GM19328 (cell line): ENCODE measurements around the gene A2M.

Source experiments
- ATAC-seq: cut with Tn5 transposase; IDR thresholded peaks from one replicate; pipeline ENCODE4 v1.9.1; 2021; ENCODE audit warnings: mild to moderate bottlenecking, moderate library complexity; ENCODE audit not compliant: unreplicated experiment

A2M gene

GRCh38 chr12:9122091-9122609 lies 6.4 kb upstream of the A2M start:
- no peak for ATAC-seq

GRCh38 chr12:9120487-9121184 lies 4.9 kb upstream of the A2M start:
- ATAC-seq, result no peak

- no peak for ATAC-seq
These were observed 2.4 kb upstream of the A2M start for GRCh38 chr12:9118158-9118557.

- ATAC-seq, result no peak
These were observed 773 bp downstream of the A2M start for GRCh38 chr12:9114946-9115345.

GRCh38 chr12:9113987-9114309 lies 1.8 kb downstream of the A2M start:
- no peak for ATAC-seq

GRCh38 chr12:9113296-9113986 lies 2.3 kb downstream of the A2M start:
- ATAC-seq, result no peak

GRCh38 chr12:9112076-9112853 lies 3.5 kb downstream of the A2M start:
- ATAC-seq, result no peak

GRCh38 chr12:9111525-9111924 lies 4.2 kb downstream of the A2M start:
- no peak for ATAC-seq

GRCh38 chr12:9109737-9110491 lies 5.8 kb downstream of the A2M start:
- ATAC-seq, result no peak

- no peak for ATAC-seq
These were observed 6.6 kb downstream of the A2M start for GRCh38 chr12:9109213-9109522.

GRCh38 chr12:9108504-9109212 lies 7.1 kb downstream of the A2M start:
- ATAC-seq, result no peak

- ATAC-seq, result no peak
These were observed 8.2 kb downstream of the A2M start for GRCh38 chr12:9107542-9107873.

GRCh38 chr12:9106610-9107541 lies 8.8 kb downstream of the A2M start:
- ATAC-seq, result no peak

GRCh38 chr12:9106067-9106466 lies 9.7 kb downstream of the A2M start:
- ATAC-seq, result no peak

GRCh38 chr12:9104767-9105423 lies 10.8 kb downstream of the A2M start:
- no peak for ATAC-seq

- no peak for ATAC-seq
These were observed 11.6 kb downstream of the A2M start for GRCh38 chr12:9104087-9104486.

GRCh38 chr12:9103050-9103849 lies 12.5 kb downstream of the A2M start:
- ATAC-seq, result no peak

- ATAC-seq, result no peak
These were observed 14.6 kb downstream of the A2M start for GRCh38 chr12:9101018-9101687.
